ENCODE results near the gene FHOD3. TPM values are rescaled to one million over a fixed set of nuclear protein-coding genes. Genes with fewer than 3 reads are reported as not detected.

FHOD3 gene
- total and polyA plus RNA-seq, 10 donors, result 1.2 to 2.7 (median 1.9) TPM

GRCh38 chr18:36436387-36436786 is 138.9 kb downstream of the FHOD3 start:
- no peaks in the 10 kb centered on the region for H3K9me3 ChIP-seq
- H3K4me1 ChIP-seq, result no peaks in the 10 kb centered on the region
- intact Hi-C loops (cut with DNase I; ENCODE audit: low total_unique reads), result no loop called here
- DNase-seq, result no peak
- no peak overlapping the region for H3K27ac ChIP-seq
- H3K27me3 ChIP-seq (replicated peaks in 1 of 7), result peaks cover 0 to 15% (median 0%) of the 10 kb centered on the region in 7 donors
- no peak for TF ChIP-seq POLR2AphosphoS5 (IDR thresholded peaks at IDR 0.05)
- TF ChIP-seq POLR2A (IDR thresholded peaks at IDR 0.05), result no peak
- no peak for TF ChIP-seq CTCF (IDR thresholded peaks at IDR 0.05 in 8 of 11, conservative IDR thresholded peaks at IDR 0.05 in 3 of 11)
- WGBS, 5 donors, result 89 to 96% (median 91%) methylated on average over 5 of the region's 5 CpGs
- no peak overlapping the region for H3K4me3 ChIP-seq
- no peaks in the 10 kb centered on the region for H3K36me3 ChIP-seq

DNA sequence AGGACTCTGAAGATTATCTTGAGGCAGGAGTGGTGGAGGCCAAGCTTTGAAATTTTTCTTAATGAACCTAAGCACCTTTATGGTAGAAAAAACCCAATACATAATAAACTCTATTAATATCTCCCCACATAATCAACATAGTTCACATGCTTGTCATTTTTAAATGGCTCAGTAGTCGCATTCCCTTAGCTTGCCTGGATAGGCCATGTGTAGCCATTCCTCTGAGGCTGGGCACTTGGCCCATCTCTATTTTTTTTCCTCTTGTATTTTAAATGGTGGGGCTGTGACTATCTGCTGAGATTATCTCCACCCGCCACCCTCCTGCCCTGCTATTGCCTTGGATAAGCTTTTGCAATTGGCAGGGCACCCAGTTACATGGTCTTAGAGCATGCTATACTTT is 143.1 kb downstream of the FHOD3 start:
- 65 to 94% (median 84%) methylated on average over 2 of the region's 2 CpGs for WGBS, 5 donors
- intact Hi-C loops (cut with DNase I; ENCODE audit: low total_unique reads), result no loop called here
- DNase-seq, result no peak
- peak overlapping the region in 1 of 8 donors; percentile 14 for H3K27ac ChIP-seq
- H3K4me3 ChIP-seq, result no peak overlapping the region
- no peaks in the 10 kb centered on the region for H3K4me1 ChIP-seq
- TF ChIP-seq POLR2A (IDR thresholded peaks at IDR 0.05), result no peak
- no peak for TF ChIP-seq POLR2AphosphoS5 (IDR thresholded peaks at IDR 0.05)
- TF ChIP-seq CTCF (IDR thresholded peaks at IDR 0.05 in 8 of 11, conservative IDR thresholded peaks at IDR 0.05 in 3 of 11), result no peak
- no peaks in the 10 kb centered on the region for H3K36me3 ChIP-seq
- H3K9me3 ChIP-seq, result no peaks in the 10 kb centered on the region
- peaks cover 0 to 17% (median 0%) of the 10 kb centered on the region in 7 donors for H3K27me3 ChIP-seq (replicated peaks in 1 of 7)

DNA sequence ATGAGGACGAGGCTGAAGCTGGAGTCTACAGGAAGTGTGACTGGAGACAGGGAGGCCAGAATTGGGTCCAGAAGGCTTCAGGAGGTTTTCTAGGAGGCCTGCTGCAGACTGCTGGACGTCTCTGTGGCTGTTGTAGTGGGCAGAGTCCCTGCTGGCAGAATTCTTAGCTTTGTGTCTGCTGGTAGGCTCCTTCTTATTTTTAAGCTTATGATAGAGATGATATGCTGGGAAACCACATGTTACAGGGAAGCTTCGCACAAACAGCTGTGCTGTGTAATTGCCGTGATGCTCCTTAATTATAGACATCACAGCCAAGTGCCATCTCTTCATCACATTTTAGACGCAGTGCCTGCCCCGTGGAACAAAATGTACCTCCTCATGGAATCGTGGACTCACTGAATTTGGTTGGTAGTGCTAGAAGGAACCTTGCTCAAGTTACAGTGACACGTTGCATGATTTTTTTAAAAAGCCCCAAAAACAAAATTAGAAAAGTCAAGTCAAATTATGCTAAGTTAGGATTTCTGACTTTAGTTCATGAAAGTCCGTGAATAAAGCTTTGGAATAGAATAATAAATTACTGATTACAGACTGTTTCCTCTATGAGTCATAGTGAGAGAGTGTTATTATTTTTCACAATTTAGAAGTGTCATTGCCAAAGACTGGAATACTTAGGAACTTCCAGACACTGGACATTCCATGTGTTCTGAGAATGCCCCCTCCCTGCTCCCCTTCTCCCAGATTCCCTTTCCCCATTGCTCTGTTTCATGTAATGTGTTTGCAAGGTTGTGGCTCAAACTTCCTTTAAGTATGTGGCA is 144.1 kb downstream of the FHOD3 start:
- no peak overlapping the region for H3K4me3 ChIP-seq
- no peaks in the 10 kb centered on the region for H3K9me3 ChIP-seq
- intact Hi-C loops (cut with DNase I; ENCODE audit: low total_unique reads), result no loop called here
- TF ChIP-seq CTCF (IDR thresholded peaks at IDR 0.05 in 8 of 11, conservative IDR thresholded peaks at IDR 0.05 in 3 of 11) (no peak), POLR2A (IDR thresholded peaks at IDR 0.05) (no peak), POLR2AphosphoS5 (IDR thresholded peaks at IDR 0.05) (no peak)
- H3K27ac ChIP-seq, result peak overlapping the region in 5 of 8 donors; percentile 6 to 58 (median 36)
- H3K4me1 ChIP-seq, result no peaks in the 10 kb centered on the region
- 47 to 60% (median 58%) methylated on average over 9 of the region's 9 CpGs for WGBS, 5 donors
- no peaks in the 10 kb centered on the region for H3K36me3 ChIP-seq
- no peak for DNase-seq
- H3K27me3 ChIP-seq (replicated peaks in 1 of 7), result peaks cover 0 to 17% (median 0%) of the 10 kb centered on the region in 7 donors

DNA sequence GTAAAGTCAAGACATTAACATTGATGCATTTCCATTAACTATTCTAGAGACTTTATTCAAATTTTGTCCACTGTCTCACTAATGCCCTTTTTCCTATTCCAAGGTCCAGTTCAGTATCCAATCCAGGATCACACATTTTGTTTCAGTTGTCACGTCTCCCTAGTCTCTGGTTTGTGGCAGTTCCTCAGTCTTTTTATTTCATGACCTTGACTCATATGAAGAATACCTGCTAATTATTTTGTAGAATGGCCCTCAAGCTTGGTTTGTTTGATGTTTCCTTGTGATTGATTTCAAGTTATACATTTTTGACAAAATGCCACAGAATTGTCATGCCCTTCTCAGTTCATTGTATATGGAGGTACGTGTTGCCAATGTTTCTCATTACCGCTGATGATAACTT is 145.2 kb downstream of the FHOD3 start:
- Histone ChIP-seq H3K36me3 (no peaks in the 10 kb centered on the region), H3K4me1 (no peaks in the 10 kb centered on the region), H3K27ac (no peak overlapping the region), H3K27me3 (replicated peaks in 1 of 7) (peaks cover 0 to 17% (median 0%) of the 10 kb centered on the region in 7 donors), H3K9me3 (no peaks in the 10 kb centered on the region), H3K4me3 (no peak overlapping the region)
- no peak for DNase-seq
- intact Hi-C loops (cut with DNase I; ENCODE audit: low total_unique reads), result no loop called here
- TF ChIP-seq POLR2A (IDR thresholded peaks at IDR 0.05), result no peak
- no peak for TF ChIP-seq CTCF (IDR thresholded peaks at IDR 0.05 in 8 of 11, conservative IDR thresholded peaks at IDR 0.05 in 3 of 11)
- no peak for TF ChIP-seq POLR2AphosphoS5 (IDR thresholded peaks at IDR 0.05)
- 84 to 91% (median 86%) methylated on average over 3 of the region's 3 CpGs for WGBS, 5 donors

Data from spleen (tissue), 11 donors.